Stimulated activated CD8-positive, alpha-beta memory T cell treated with anti-CD3 and anti-CD28 coated beads, Interleukin-7, amount 100 ng/mL, for 48 hours (primary cell): ENCODE results near the gene LST1.
"Not testable (repeated sequence)": the region's sequence is repeated elsewhere in the genome, so short reads cannot be mapped to it uniquely, and the experiment has no call there.

Source experiments
- DNase-seq, 2 donors: peaks; one replicate each; pipeline ENCODE4 v3.0.0-alpha.2; 2020; ENCODE audit warnings: low read depth in 1 of 2; ENCODE audit errors: extremely low read depth in 1 of 2

Gene LST1

DNA sequence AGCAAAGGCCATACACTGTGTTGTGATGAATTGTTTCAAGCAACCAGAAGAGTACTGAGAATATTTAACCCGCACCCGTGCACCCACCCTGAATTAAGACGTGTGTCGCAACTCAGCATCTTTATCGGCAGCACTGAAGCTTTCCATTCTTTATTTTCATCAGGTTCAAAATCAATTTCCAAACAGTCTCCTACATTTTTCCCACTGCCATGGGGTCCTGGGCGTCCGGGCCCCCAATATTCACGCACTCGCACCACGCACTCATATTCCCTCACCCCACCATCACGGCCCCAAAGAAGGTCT is 5.7 kb upstream of the LST1 start:
- no peak for DNase-seq

DNA sequence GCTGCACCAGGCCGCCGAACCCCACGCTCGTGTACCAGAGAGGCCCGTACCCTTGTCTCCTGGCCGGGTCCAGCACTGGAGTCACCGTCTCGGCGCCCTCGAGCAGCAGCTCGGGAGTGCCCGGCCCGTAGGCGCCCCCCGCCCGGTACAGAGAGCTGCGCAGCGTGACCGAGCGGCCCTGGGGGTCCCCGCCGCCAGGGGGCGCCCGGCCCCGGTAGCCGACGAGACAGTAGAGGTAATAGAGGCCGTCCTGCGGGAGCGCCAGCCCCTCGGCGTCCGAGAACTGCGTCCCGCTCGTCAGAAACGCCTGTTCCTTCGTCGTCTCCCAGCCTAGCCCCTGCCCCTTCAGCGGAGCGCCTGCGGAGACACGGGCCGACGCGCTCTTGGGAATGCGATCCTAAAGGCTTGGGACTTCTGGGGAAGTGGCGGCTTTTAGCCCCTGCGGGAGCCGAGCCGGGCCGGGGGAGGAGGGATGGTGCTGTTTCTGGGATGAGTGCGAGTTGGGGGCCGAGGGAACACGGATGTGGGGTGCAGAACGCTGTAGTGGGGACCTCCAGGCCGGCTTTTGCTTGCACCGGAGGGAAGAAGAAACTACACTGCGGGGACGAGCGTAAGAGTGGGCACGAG is 5.2 kb upstream of the LST1 start:
- DNase-seq: peak; percentile 81 to 83

DNA sequence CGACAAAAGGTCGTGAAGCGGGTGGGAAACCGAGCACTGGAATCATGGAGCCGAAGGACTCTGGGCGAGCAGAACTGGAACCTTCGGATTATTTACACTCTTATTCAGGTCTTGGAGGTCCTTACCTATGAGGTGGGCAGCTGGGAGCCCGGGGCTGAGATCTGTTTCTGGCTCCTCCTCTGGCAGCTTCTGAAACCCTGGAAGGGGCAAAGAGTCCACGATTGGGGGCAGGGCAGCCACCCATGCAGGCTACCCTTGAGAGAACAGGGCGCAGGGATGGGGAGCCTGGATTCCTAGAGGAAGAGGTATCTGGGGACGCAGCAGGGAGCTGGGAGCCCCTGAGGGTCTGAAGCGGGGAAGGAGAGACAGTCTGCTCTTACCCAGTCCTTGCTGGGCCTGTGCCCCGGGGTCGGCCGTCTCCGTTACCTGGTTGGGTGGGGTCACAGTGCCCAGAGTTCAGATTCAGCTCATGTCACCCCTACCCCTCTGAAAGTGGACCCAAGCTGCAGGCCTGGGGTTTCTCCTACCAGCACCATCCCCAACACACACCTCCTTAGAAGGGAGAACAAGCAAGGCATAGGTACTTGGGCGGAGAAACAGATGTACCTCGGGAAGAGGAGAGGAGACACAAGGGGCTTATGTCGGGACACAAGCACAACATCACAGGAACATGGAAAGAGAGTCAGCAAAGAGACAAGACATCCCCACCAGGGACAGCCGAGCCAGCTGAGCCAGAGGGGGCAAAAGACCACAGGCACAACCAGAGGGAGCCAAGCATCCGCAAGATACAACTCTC is 4.4 kb upstream of the LST1 start:
- DNase-seq: no peak

DNA sequence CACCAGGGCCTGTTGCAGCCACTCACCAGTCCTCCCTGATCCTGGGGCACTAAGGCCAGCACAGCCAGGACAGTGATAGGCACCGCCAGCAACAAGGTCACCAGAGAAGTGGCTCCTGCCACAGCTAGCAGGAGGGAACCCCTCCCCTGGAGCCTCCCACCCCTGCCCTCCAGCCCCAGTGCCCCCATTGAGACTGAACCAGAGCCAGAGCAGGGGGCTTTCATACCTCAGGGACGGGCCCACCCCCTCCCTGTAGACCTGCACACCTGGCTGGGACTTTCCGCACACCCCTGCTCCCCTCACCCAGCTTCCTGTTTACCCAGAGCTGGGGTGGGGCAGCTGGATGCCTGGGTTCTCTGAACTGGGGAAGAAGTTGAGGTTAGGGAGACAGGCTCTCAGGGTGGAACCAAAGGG is 3.8 kb upstream of the LST1 start, which contains the start of gene LTB:
TSS of gene LTB (minus strand) at position 195 of the 414 bp plus-strand sequence. CDS start at position 188, 7 bp downstream.
- DNase-seq: no peak

DNA sequence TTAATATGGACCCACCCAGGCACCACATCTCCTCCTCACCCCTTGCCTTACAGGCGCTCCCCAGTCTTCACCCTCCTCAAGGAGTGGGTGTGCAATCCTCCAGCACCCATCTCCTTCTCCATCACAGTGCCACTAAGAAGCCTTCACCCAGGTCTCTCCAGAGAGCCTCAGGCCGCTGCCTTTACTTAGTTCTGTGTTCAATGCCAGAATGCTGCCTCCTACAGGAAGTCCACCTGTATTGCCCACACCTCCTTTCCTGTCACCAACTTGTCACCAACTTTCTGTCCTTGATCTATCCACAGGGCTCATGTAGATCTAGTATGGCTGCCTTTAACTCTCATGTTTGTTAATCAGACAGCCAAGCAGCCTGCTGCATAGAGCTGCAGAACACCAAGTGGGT is 586 bp upstream of the LST1 start:
- no peak for DNase-seq

DNA sequence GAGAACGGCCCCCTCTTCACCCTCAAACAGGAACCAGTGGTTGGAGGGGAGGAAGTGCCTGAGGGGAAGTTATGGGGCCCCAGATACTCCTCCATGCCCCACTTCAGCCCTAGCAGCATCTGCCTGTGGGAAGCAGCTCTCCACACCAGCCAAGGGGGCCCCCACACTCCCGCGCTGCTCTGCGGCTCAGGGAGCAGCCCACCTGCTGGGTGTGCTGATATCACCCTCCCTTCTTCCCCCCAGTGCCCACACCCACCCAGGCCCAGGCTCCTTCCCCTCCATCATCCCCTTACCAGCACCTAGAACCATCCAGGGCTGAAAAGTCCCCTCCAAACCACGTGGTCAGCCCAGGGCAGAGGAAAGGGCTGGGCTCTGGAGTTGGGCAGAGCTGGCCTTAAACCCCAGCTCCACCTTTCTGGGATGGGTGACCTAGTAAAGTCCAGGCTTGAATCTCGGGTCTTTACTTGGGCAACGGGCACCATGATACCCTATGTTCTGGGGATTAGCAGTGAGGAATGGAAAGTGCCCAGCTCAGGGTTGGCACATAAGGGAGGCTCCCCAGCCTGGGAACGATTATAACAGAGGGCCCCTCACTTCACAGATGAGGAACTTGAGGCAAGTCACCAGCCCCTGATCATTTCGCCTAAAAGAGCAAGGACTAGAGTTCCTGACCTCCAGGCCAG is 663 bp downstream of the LST1 start:
- no peak for DNase-seq

DNA sequence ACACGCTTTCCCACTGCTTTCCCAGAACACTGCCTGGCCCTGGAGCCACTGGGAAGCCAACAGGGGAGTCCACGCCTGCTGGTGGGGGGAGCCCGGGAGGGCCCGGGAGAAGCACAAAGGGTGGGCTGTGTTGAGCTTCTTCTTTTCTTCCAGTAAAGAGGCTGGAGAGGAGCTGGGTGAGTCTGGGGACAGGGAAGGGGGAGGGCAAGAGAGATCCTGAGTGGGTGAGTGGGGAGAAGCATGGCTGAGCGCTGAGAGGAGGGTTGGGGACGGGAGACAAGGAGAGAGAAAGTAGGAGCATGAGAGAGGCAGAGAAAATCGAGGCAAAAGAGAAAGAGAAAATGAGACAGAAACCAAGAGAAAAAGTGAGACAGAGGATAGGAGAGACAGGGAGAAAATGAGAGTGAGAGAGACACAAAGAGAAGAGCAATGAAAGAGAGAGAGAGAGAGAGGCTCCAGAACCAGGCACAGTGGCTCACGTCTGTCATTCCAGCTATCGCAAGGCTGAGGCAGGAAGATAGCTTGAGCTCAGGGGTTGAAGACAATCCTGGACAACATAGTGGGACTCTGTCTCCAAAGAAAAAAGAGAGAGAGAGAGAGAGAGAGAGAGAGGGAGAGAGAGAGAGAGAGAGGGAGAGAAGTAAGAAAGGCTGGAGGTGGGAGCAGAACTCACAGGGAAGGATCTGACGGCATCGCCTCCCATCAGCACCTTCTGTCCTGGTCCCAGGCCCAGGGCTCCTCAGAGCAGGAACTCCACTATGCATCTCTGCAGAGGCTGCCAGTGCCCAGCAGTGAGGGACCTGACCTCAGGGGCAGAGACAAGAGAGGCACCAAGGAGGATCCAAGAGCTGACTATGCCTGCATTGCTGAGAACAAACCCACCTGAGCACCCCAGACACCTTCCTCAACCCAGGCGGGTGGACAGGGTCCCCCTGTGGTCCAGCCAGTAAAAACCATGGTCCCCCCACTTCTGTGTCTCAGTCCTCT is 2.0 kb downstream of the LST1 start:
- DNase-seq: no peak

DNA sequence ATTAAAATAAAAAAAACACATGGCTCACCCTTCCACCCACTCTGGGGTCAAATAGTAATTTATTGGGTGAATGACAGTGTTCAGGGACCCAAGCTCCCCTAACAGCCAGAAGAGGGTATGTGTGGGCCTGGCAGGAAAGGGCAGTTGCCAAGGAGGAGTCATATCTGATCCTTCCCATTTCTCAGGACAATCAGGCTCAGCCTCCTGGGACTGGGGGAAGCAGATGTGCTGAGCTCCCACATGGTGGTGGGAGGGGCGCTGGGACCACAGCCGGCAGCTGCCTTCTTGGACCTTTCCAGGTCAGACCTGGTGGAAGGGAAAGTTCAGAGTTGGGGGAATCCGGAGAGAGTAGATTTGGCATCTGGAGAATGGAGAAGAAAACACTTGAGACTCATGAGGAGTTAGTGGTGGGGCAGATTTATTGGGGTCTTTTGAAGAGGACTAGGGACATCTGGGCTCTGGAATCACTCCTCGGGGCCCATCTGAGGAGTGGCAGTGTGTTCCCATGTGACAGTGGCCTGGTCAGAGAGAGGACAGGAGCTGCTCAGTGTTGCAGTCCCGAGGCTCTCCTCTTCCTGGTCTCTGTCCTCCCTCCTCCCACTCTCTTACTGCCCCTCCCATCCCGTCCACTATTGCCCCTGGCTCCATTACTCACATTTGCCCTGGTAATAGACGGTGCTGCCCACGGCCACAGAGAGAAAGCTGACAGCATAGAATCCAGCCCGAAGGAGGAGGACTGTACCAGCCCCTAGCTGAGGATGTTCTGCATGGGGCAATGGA is 3.0 kb downstream of the LST1 start:
- no peak for DNase-seq

DNA sequence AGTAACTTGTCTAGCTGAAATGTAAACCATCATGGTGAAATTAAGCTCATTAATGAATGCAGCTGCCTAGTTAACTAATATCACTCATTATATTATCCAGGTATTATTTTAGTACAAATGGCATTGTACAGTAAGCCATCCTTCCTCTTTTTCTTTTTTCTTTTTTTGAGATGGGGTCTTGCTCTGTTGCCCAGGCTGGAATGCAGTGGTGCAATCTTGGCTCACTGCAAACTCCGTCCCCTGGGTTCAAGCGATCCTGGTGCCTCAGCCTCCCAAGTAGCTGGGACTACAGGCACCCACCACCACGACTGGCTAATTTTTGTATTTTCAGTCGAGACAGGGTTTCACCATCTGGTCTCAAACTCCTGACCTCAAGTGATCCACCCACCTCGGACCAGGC is 4.6 kb downstream of the LST1 start:
- not testable (repeated sequence) for DNase-seq

DNA sequence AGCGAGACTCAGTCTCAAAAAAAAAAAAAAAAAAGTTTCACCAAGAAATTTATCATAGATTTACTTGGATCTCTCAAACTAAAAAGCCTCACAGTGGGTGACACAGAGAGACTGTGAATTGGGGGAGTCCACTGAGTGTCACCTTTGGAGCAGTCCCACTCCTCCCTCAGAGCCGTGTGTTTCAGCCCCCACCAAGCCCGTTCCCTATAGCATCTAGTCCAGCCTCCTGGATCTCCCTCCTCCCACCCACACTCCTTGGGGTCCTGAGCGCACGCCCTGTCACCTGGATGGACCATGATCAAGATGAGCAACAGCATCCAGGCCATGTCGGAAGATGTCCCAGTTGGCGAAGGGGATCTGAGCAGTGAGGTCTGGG is 6.3 kb downstream of the LST1 start:
- DNase-seq: no peak

DNA sequence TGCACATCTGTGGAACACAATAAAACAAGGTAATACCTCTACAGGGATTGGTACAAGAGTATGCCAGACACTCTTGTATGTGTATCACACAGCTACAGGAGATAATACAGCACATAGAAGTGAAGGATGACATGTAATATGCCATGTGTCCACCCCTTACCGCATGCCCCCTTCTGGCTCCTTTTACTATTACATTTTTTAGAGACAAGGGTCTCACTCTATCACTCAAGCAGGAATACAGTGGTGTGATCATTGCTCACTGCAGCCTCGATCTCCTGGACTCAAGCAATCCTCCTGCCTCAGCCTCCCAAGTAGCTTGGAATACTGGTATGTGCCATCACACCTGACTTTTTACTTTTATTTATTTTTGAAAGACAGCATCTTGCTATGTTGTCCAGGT is 10.9 kb downstream of the LST1 start:
- DNase-seq: no peak

DNA sequence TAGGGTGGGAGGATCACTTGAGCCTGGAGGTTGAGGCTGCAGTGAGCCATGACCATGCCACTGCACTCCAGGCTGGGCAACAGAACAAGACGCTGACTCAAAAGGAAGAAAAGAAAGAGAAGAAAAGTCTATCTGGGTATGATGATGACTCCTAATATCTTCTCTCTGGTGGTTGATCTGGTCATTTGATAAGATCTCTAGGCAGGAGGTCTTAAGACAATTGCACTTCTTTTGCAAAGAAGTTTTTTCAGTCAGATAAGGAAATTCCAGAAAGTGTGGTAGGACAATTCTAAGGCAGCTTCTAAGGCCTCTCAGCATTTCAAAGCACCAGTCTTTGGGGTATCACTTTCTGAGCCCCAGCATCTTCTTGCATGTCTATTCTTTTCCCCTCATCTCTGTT is 21.2 kb downstream of the LST1 start:
- no peak for DNase-seq

DNA sequence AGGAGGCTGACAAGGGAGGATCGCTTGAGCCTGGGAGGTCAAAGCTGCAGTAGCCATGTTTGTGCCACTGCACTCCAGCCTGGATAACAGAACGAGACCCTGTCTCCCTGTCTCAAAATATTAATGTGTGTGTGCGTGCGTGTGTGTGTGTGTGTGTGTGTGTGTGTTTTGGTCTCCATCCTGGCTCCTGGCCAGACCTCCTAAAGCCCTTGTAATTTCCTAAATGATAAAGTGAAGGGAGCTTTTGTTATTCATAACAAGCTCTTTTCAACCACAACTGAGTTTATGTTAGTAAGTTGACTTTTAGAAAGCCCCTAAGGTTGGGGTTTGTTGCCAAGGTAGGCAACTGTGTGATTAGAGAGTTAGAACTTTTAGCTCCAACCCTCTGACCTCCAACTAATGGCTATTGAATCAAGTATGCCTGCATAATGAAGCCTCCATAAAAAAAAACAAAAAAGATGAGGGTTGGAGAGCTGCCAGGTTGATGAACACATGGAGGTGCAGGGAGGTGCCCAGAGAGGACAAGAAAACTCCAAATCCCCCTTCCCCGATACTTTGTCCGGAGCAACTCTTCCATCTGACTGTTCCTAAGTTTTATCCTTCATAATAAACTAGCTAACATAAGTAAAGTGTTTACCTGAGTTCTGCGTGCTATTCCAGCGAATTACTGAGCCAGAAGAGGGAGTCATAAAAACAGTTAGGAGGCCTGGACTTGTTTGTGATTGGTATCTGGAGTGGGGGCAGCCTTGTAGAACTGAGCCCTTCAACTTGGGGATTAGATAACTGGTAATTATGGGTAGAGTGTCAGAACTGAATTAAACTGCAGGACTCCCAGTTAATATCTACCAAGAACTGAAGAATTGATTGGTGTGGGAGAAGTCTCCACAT is 23.7 kb downstream of the LST1 start:
- no peak for DNase-seq

DNA sequence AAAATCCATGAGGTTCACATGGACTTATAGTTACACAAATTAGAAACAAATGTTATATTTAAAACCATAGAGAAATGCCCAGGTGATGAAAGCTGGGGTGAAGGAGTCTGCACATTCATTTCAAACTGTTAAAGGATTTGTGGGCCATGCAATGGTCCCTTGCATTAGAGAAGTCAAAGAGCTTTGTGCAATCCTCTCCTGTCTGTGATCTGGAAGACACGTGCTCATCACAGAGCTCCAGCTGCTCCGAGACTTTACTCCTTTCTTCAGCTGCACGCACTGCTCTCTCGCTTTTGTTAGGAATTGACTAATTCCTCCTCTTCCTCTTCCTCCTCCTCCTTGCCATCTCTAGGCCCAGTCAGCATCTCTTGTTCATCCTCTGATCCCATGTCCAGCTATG is 24.9 kb downstream of the LST1 start:
- no peak for DNase-seq

DNA sequence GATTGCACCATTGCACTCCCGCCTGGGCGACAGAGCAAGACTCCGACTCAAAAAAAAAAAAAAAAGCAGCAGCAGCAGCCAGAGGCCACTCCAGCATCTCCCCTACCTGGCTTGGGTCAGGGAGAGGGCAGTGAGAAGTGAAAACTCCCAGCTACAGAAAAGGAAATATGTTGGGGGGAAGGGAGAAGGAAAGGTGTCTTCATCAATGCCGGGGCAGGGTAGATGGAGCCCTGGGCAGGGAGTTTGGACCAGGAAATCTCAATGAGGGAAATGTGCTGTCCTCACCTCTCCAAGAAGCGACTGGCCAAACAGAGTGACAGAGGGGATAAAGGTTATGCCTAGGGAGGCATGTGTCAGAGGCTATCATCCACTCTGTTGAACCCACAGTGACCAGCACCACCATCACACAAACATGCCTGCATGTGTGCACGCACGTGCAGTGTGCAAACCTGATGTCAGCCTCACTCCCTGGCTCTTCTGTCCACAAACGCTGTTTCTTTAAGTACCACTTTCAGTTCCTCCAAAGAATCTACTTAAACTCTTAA is 28.1 kb downstream of the LST1 start:
- no peak for DNase-seq

DNA sequence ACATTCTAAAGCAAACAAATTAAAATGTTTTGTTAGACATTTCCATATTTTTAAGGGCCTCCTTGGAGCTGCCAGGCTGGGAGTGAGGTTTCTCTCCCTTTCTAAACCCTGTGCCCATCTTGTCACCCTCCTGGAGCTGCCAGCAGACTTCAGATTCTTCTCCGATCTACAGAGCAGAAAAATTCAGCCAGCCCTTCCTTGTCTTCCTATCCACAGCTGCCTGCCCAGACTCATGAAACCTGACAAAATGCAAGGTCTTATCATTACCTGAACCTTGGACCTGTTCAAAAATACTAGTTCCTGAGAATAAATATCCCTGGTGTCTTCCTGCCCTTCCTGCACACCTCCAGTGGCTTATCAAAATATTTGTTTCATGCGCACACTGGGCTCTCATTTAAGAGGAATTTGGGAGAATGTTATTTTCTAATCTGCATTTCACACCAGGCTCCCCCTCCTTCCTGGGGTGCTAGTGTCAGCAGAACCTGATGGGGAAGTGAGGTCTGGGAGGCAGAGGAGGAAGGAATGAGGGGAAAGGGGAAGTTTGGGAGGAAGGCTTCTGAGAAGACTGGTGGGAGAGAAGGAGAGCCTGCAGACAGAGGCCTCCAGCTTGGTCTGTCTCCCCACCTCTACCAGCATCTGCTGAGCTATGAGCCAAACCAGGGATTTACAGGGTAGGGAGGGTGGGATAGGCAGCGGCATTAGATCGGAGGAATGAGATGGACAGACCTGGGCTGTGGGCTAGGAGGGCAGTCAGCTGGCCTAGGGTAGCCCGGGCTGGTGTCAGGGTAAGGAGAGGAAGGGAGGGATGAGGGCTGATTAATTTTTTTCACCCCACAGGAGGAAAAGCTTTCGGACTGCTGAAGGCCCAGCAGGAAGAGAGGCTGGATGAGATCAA is 28.9 kb downstream of the LST1 start, which contains the start of gene AIF1:
TSS of gene AIF1 (plus strand) at position 551 of the 895 bp plus-strand sequence. CDS start at position 647, 96 bp downstream.
- no peak for DNase-seq

DNA sequence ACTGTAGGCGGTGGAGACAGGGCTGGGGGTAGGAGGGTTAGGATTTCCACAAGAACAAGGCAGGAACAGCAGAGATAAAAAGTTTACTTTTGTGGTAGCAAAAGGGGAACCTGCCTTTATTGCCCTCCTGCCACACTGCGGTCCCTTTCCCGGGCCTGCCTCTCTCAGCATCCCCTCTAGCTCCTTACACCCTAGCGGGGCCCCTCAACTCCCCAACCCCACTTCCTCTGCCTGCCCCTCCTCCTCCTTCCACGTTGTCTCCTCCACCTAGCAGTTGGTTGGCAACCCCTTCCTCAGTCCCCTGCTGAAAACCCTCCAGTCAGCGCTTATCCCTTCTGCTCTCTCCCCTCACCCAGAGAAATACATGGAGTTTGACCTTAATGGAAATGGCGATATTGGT is 29.7 kb downstream of the LST1 start:
- peak in 1 of 2 donors; percentile 24 for DNase-seq

DNA sequence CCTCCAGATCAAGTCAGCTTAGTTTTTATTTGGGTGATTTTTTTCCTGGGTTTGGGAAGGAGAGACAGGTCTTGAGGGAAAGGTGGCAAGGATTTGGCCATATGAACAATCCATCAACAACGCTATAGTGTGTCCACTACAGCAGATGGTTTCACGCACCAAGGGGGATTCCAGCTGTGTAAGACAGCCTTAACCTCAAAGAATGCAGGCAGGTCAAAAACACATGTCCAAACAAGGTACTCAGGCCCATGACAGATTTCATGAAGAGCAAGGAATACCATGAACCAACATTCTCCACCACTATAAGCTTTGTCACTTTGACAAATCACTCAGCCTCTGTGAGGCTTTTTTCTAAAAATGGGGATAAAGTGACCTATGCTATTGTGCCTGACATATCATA is 30.9 kb downstream of the LST1 start:
- DNase-seq: no peak
